ENCODE data around the gene LCLAT1. TPM values are rescaled to one million over a fixed set of nuclear protein-coding genes. Genes with fewer than 3 reads are reported as not detected.

LCLAT1 gene
- total RNA-seq, 1 experiment from 2014 or later, result 36.0 TPM

- ChIA-PET POLR2A (no interaction called here), CTCF (no interaction called here)
- no peak overlapping the region for H3K4me3 ChIP-seq (ENCODE audit: low read depth in 2 of 2, low read length in 2 of 2)
- no peaks in the 10 kb centered on the region for H3K27me3 ChIP-seq (ENCODE audit: control insufficient read depth, insufficient read depth, low read length)
- H3K9me3 ChIP-seq (ENCODE audit: control insufficient read depth, insufficient read depth, low read depth, low read length), result no peaks in the 10 kb centered on the region
- intact Hi-C loops (cut with micrococcal nuclease; ENCODE audit: unreplicated experiment), result no loop called here
- BruUV-seq (replicated peaks), result no TSS peak
- TF ChIP-seq POLR2AphosphoS5 (IDR thresholded peaks at IDR 0.05; ENCODE audit: low read depth, low read length) (no peak), CTCF (IDR thresholded peaks at IDR 0.05) (no peak), REST (IDR thresholded peaks at IDR 0.05; ENCODE audit: insufficient read depth in 1 of 2, low read depth in 2 of 2, low read length in 1 of 2) (no peak), SIN3A (IDR thresholded peaks at IDR 0.05; ENCODE audit: borderline replicate concordance, insufficient read depth, low read depth, low read length) (no peak), TCF7L2 (IDR thresholded peaks at IDR 0.05; ENCODE audit: low read depth, low read length) (no peak)
- no peak overlapping the region for H3K27ac ChIP-seq (ENCODE audit: low read length)
- ATAC-seq, result no peak
- H3K36me3 ChIP-seq (ENCODE audit: control insufficient read depth, insufficient read depth, low read length), result no peaks in the 10 kb centered on the region
- in situ Hi-C loops (cut with HindIII; ENCODE audit: low pct_unique_long_range_greater_than_20kb, low sequenced_read_pairs), result no loop called here
- H3K4me1 ChIP-seq (ENCODE audit: control insufficient read depth, insufficient read depth, low read length), result peaks cover 8% of the 10 kb centered on the region
- DNase-seq (ENCODE audit: low read depth, low spot score), result no peak
Measured at GRCh38 chr2:30445266-30445821, 1.7 kb upstream of the LCLAT1 start.

GRCh38 chr2:30446602-30447148 lies 371 bp upstream of the LCLAT1 start:
- H3K36me3 ChIP-seq (ENCODE audit: control insufficient read depth, insufficient read depth, low read length), result no peaks in the 10 kb centered on the region
- intact Hi-C loops (cut with micrococcal nuclease; ENCODE audit: unreplicated experiment) (no loop called here), in situ Hi-C loops (cut with HindIII; ENCODE audit: low pct_unique_long_range_greater_than_20kb, low sequenced_read_pairs) (no loop called here)
- H3K27me3 ChIP-seq (ENCODE audit: control insufficient read depth, insufficient read depth, low read length), result no peaks in the 10 kb centered on the region
- DNase-seq (ENCODE audit: low read depth, low spot score) (no peak), ATAC-seq (peak; percentile 17; the same call in 1 of the 2 replicates)
- TF ChIP-seq POLR2AphosphoS5 (IDR thresholded peaks at IDR 0.05; ENCODE audit: low read depth, low read length), result peak; percentile 75
- no peak for TF ChIP-seq TCF7L2 (IDR thresholded peaks at IDR 0.05; ENCODE audit: low read depth, low read length)
- H3K9me3 ChIP-seq (ENCODE audit: control insufficient read depth, insufficient read depth, low read depth, low read length), result no peaks in the 10 kb centered on the region
- H3K4me1 ChIP-seq (ENCODE audit: control insufficient read depth, insufficient read depth, low read length), result peaks cover 8% of the 10 kb centered on the region
- peak overlapping the region; percentile 93 for H3K27ac ChIP-seq (ENCODE audit: low read length)
- BruUV-seq (replicated peaks), result no TSS peak
- ChIA-PET POLR2A (interaction anchor here (0.6 kb wide), 2 partner anchors 48 to 282 kb away, joined by 3 to 4 read pairs; no protein-coding TSS in a partner anchor), CTCF (interaction anchor here (1.1 kb wide), 1 partner anchor 282 kb away, joined by 5 read pairs; no protein-coding TSS in a partner anchor)
- H3K4me3 ChIP-seq (ENCODE audit: low read depth in 2 of 2, low read length in 2 of 2), result peak overlapping the region; percentile 85 to 92

- TSS peak; percentile 58 for BruUV-seq (replicated peaks)
- Histone ChIP-seq H3K9me3 (ENCODE audit: control insufficient read depth, insufficient read depth, low read depth, low read length) (no peaks in the 10 kb centered on the region), H3K27me3 (ENCODE audit: control insufficient read depth, insufficient read depth, low read length) (no peaks in the 10 kb centered on the region), H3K4me3 (ENCODE audit: low read depth in 2 of 2, low read length in 2 of 2) (peak overlapping the region; percentile 85 to 92), H3K36me3 (ENCODE audit: control insufficient read depth, insufficient read depth, low read length) (no peaks in the 10 kb centered on the region), H3K4me1 (ENCODE audit: control insufficient read depth, insufficient read depth, low read length) (peaks cover 8% of the 10 kb centered on the region), H3K27ac (ENCODE audit: low read length) (peak overlapping the region; percentile 93; the same call in 1 of the 2 replicates)
- TF ChIP-seq POLR2AphosphoS5 (IDR thresholded peaks at IDR 0.05; ENCODE audit: low read depth, low read length), result no peak
- TF ChIP-seq CTCF (IDR thresholded peaks at IDR 0.05), result no peak
- TF ChIP-seq TCF7L2 (IDR thresholded peaks at IDR 0.05; ENCODE audit: low read depth, low read length), result no peak
- no peak for TF ChIP-seq SIN3A (IDR thresholded peaks at IDR 0.05; ENCODE audit: borderline replicate concordance, insufficient read depth, low read depth, low read length)
- no peak for TF ChIP-seq REST (IDR thresholded peaks at IDR 0.05; ENCODE audit: insufficient read depth in 1 of 2, low read depth in 2 of 2, low read length in 1 of 2)
- ChIA-PET POLR2A (no interaction called here), CTCF (no interaction called here)
- no peak for ATAC-seq
- in situ Hi-C loops (cut with HindIII; ENCODE audit: low pct_unique_long_range_greater_than_20kb, low sequenced_read_pairs) (no loop called here), intact Hi-C loops (cut with micrococcal nuclease; ENCODE audit: unreplicated experiment) (no loop called here)
- no peak for DNase-seq (ENCODE audit: low read depth, low spot score)
Measured at GRCh38 chr2:30448308-30448707, 1.3 kb downstream of the LCLAT1 start.
